GM19463 (cell line): Measurements from ENCODE around the gene SRSF1.
"Not testable (repeated sequence)": the region's sequence is repeated elsewhere in the genome, so short reads cannot be mapped to it uniquely, and the experiment has no call there.

ENCODE experiments used
- ATAC-seq: cut with Tn5 transposase; IDR thresholded peaks from one replicate; pipeline ENCODE4 v1.9.1; 2021; ENCODE audit warnings: mild to moderate bottlenecking, moderate library complexity; ENCODE audit not compliant: unreplicated experiment

SRSF1 gene

GRCh38 chr17:57970710-57971109 is 36.3 kb downstream of the SRSF1 start:
- ATAC-seq = no peak

- no peak for ATAC-seq
Observed at GRCh38 chr17:57968456-57968855, 38.6 kb downstream of the SRSF1 start.

GRCh38 chr17:57966875-57967274 is 40.2 kb downstream of the SRSF1 start:
- no peak for ATAC-seq

- ATAC-seq = no peak
Observed at GRCh38 chr17:57966246-57966645, 40.8 kb downstream of the SRSF1 start.

GRCh38 chr17:57965521-57966160 is 41.4 kb downstream of the SRSF1 start:
- ATAC-seq = no peak

GRCh38 chr17:57963149-57963511 is 43.9 kb downstream of the SRSF1 start:
- ATAC-seq = no peak

- no peak for ATAC-seq
Observed at GRCh38 chr17:57962279-57963148, 44.5 kb downstream of the SRSF1 start.

- no peak for ATAC-seq
Observed at GRCh38 chr17:57959929-57960328, 47.1 kb downstream of the SRSF1 start.

GRCh38 chr17:57958391-57958790 is 48.7 kb downstream of the SRSF1 start:
- not testable (repeated sequence) for ATAC-seq

- ATAC-seq = no peak
Observed at GRCh38 chr17:57957886-57958285, 49.2 kb downstream of the SRSF1 start.

GRCh38 chr17:57957120-57957850 is 49.8 kb downstream of the SRSF1 start:
- ATAC-seq = no peak

- peak; percentile 74 for ATAC-seq
Observed at GRCh38 chr17:57956291-57957119, 50.5 kb downstream of the SRSF1 start.

- ATAC-seq = peak; percentile 38
Observed at GRCh38 chr17:57955183-57955931, 51.7 kb downstream of the SRSF1 start, which contains the start of gene CUEDC1. Gene CUEDC1 (minus strand): TSS chr17:57955412. CDS start chr17:57885564, 69,848 bp downstream.

GRCh38 chr17:57954397-57955182 is 52.5 kb downstream of the SRSF1 start:
- ATAC-seq = no peak

- ATAC-seq = no peak
Observed at GRCh38 chr17:57953705-57954396, 53.2 kb downstream of the SRSF1 start.
